GM19193 (cell line): Measurements from ENCODE around the gene MAVS.

Experiments used
- POLR2A ChIP-seq: IDR thresholded peaks from 4 replicates; pipeline ENCODE4 v1.6.1; 2011; ENCODE audit not compliant: insufficient read depth, insufficient read length; ENCODE audit errors: extremely low read depth

Gene MAVS

GRCh38 chr20:3811467-3812258 is 35.0 kb upstream of the MAVS start:
- TF ChIP-seq POLR2A, result no peak

DNA sequence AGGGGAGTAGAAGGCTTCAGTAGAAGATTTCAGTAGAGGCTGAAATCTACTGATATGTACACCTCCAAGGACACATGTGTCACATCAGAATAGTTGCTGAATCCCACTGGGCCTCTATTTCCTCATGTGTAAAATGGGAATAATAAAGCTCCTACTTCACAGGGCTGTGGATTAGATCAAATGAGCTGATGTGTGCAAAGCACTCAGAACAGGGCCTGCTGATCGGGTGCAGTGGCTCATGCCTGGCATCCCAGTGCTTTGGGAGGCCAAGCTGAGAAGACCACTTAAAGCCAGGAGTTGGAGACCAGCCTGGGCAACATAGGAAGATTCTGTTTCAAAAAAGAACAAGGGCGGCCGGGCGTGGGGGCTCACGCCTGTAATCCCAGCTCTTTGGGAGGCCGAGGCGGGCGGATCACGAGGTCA is 34.4 kb upstream of the MAVS start:
- TF ChIP-seq POLR2A, result no peak

DNA sequence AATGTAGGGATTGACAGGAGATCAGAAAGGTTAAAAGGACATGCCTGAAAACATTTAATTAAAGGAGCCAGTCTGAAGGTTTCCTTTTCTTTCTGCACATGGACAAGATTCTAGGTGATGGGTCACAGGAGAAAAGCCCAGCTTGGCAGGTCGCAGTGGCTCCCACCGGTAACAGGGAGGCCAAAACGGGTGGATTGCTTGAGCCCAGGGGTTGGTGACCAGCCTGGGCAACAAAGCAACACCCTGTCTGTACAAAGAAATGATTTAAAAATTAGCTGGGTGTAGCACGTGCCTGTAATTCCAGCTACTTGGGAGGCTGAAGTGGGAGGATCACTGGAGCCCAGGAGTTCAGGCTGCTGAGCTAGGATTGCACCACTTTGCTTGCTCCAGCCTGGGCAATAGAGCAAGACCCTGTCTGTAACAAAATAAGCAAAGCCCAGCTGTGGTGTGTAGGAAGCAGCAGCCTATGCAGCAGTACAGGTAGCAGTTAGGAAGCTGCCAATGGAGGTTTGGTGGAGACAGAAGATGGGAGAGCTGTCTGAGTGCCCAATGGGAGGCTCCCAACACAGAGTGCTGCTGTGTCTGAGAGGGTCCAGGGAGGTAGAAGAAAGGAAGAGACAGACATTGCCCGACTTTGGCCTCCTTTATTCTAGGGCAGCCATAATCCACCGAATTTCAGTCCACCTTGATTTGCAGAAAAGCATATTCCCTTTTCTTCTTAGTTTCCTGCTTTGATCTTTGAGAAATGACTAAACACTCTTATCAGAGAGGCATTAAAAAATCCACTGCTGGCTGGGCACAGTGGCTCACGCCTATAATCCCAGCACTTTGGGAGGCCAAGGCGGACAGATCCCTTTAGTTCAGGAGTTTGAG is 33.4 kb upstream of the MAVS start:
- TF ChIP-seq POLR2A, result no peak

DNA sequence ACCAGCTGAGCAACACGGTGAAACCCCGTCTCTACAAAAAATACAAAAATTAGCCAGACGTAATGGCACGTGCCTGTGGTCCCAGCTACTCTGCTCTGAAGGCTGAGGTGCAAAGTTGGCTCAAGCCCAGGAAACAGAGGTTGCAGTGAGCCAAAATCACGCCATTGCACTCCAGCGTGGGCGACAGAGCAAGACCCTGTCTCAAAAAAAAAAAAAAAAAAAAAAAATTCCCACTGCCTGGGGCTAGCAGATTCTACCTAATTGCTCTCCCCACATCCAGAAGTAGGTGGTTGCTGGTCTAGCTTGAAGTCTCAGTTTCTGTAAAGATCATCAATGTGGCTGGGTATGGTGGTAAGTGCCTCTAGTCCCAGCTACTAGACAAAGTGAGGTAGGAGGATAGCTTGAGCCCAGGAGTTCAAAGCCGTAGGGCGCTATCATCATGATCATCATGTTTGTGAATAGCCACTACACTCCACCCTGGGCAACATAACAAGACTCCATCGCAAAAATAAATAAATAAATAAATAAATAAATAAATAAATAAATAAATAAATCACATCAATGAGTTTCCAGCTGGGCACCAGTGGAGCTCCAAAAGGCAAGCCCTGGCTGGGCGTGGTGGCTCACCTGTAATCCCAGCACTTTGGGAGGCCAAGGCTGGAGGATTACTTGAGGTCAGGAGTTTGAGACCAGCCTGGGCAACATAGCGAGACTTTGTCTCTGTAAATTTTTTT is 32.6 kb upstream of the MAVS start:
- TF ChIP-seq POLR2A, result no peak

- no peak for TF ChIP-seq POLR2A
These were observed 31.6 kb upstream of the MAVS start for GRCh38 chr20:3814928-3815495.

- no peak for TF ChIP-seq POLR2A
These were observed 30.8 kb upstream of the MAVS start for GRCh38 chr20:3815703-3816315.

DNA sequence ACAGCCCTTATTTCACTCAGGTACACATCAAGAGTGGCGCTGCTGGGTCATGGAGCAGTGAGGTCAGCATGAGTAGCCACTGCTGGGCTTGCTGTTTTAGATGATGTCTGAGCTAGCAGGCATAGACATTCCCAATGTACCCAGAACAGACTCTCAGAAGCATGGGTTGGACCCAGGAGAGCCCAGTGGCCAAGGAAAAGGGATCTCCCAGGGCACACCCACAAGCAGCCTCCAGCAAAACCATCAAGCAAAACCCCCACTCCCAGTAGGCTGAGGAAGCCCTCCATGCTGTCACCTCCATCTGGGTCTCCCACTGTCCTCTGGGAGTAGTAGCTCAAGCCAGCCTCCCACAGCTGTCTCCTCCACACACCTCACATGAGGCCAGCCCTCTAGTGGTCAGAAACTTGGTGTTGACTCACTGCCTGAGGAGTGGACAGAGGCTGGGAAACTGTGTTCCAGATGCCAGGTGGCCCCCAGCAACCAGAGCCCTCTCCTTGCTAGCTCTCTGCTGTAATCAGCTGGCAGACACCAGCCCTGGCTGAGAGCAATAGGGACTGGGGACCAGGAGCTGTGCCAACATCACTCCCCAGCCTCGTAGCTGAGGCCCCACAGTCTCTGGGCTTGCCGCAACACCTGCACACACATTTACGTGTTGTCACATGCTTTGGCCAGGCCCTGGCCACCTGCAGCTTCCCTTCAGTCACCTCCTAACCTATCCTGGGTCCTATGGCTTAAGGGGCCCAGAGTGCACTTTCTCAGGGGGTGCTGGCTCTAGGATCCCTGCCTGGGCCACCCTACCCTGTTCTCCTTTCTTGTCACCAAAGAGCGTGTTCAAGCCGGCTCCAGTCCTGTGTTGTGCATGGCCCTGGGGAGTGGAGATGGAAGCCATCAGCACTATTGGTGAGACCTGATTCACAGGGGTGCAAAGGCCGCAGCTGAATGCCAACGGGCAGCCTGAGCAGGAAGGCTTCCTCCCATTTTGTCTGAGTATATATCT is 28.2 kb upstream of the MAVS start:
- TF ChIP-seq POLR2A, result no peak

DNA sequence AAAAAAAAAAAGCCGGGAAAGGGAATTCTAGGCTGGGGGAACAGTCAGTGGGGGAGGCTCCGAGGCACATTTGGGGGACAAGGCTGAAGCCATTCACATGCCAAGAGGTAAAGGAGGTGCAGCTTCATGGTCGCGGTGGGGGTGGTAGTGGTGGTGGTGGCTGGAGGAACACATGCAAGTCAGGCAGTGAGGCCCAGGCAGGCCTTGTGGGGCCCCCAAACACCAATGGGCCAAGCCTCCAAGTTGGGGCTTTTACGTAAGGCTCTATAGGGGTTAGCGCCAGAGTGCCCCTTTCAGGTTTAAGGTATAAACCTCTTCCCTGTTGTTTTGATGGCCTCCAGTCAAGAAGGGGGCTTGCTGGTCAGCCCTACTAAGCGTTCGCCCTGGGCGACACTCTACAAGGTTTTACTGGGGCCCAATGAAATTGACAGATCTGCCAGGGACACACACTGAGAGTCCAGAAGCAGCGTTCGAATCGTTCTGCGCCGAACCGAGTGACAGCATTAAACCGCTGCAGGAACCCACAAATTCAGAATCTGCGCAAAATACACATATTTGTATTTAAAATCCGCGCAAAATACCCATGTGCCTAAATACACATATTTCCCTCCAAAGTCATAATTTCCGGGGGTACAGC is 27.1 kb upstream of the MAVS start:
- TF ChIP-seq POLR2A, result no peak

- peak; percentile 97 for TF ChIP-seq POLR2A
These were observed 26.4 kb upstream of the MAVS start, which contains the start of gene AP5S1 for GRCh38 chr20:3820048-3820900. Gene AP5S1, plus strand, starts transcription at chr20:3820547. Its CDS starts 1,571 bp downstream, at chr20:3822118.

DNA sequence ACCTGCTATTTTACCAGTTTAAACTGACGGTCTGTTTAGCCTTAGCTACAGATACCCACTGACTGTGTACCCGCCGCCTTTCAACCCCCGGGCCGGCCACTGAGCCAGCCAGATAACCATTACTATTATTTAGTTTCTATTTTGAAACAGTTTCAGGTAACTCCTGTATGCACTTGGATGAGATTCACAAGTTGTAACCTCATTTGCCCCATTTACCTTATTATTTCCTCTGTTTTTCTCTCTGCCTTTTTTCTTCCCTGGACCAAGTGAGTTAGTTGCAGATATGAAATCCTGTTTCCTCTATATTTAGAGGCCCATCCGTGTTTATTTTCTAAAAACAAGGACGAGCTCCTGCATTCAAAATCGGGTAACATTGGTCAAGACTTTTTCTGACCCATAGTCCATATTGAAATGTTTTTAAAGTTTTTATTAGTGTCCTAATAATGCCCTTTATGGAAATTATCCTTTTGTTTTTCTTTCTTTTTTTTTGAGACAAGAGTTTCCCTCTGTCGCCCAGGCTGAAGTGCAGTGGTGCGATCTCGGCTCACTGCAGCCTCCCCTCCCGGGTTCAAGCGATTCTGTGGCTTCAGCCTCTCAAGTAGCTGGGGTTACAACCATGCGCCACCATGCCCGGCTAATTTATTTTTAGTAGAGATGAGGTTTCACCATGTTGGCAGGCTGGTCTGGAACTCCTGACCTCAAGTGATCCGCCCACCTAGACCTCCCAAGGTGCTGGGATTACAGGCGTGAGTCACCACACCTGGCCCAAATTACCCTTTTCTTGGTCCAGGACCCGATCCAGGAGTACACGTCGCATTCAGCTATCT is 25.5 kb upstream of the MAVS start:
- no peak for TF ChIP-seq POLR2A

DNA sequence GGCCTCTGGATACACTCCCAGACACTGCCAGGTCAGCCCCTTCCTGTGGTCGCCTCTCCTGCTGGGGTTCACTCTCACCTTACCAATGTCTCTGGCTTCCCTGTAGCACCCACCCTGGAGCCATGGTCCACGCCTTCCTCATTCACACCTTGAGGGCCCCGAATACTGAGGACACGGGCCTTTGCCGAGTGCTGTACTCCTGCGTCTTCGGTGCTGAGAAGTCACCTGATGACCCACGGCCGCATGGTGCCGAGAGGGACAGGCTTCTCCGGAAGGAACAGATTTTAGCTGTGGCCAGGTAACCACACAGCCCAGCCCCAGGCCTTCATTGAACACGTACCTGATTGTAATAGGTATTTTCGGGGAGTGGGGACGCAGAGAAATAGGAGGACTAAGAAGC is 24.6 kb upstream of the MAVS start:
- TF ChIP-seq POLR2A, result no peak
